CD4-positive, alpha-beta T cell treated with Interleukin-6 for 4 hours (primary cell): ENCODE results near the gene RPN1.
"Not testable (repeated sequence)": the region's sequence is repeated elsewhere in the genome, so short reads cannot be mapped to it uniquely, and the experiment has no call there.

ENCODE experiments used
- DNase-seq: peaks from one replicate; pipeline ENCODE4 v3.0.0-alpha.2; 2020; ENCODE audit warnings: mixed read lengths

RPN1 gene

DNA sequence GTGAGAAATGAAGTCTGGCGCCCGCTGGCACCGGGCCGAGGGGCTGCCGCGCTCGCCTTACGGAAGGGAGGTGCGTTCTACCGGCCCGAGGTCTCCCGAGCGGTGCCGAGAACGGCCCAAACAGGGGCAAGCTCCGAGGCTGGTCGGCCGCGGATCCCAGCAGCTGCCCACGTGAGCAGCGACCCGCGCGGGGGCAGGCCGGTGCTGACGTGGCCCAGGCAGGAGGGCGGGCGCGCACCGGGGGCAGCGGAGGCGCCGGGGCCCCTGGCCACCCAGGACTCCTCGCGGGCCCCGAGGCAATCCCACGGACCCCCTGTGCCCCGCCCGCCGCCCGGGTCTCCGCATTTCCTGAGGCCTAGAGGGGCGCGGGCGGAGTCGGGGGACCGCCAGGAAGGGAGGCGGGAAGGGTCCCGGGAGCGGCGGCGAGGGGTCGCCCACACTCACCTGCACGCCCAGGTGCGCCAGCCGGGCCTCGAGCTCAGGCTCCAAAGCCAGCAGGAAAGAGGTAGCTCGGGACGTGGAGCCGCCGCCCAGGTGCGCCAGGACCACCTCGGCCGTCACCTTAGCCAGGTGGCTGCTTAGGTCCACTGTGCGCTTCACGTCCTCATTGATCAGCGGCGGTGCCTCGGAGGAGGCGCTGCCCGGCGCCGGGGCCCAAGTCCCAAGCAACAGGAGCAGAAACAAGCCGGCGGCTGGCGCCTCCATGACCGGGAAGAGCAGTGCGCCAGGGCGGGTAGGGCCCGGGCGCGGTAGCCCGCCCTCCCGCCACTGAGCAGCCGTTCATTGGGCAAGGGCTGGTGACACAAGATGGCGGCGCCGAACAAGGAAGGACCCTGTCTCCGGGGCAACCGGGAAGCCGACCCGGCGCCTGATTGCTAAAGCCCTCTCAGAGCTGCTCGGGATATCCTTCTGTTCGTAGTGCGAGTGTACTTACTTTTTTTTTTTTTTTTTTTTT, at the start of gene RPN1:
Gene RPN1 (minus strand): TSS at position 723 of the 955 bp plus-strand sequence. CDS start 18 bp downstream, at position 705.
- peak; percentile 94 for DNase-seq

- peak; percentile 37 for DNase-seq
Observed at GRCh38 chr3:128698211-128699047, 47.8 kb upstream of the RPN1 start.

DNA sequence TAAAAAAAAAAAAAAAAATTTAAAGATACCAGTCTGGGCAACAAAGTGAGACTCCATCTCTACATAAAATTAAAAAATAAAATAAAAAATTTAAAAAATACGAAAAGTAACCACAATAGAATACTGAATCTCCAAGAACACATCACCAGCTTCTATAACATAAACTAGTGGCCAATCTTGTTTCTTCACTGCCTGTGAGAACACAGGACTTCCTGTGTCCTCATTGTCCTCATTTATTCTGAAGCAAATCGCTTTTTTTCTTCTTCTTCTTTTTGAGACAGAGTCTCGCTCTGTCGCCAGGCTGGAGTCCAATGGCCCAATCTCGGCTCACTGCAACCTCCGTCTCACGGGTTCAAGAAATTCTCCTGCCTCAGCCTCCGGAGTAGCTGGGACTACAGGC, 46.7 kb upstream of the RPN1 start:
- no peak for DNase-seq

DNA sequence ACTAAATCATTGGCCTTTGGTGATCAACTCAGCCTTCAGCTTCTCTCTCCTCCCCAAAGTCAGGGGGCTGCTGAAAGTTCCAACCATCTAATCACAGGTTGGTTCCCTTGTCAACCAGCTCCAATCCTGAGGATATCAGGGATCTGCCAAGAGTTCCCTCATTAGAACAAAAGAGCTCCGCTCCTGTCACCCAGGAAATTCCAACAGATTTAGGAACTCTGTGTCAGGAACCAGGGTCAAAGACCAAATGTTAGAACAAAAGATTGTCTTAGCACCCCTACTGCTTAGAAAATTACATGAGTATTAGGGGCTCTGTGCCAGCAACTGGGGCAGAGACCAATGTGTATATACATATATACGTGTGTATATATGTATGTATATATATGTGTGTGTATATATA, 43.1 kb upstream of the RPN1 start:
- no peak for DNase-seq

DNA sequence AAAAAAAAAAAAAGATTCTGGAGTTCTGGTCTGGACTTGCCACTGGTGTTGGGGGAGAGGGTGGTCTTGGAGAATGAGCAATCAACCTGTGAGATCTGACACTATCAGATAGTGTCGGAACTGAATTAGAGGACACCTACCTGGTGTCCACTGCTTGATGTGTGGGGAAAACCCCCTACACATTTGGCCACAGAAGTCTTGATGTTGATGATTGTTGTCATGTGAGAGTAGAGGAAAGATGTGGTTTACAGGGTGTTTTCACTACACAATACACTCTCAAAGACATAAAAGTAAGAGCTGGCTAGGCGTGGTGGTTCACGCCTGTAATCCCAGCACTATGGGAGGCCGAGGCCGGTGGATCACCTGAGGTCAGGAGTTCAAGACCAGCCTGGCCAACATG, 38.4 kb upstream of the RPN1 start:
- no peak for DNase-seq

GRCh38 chr3:128686465-128686864, 35.8 kb upstream of the RPN1 start:
- no peak for DNase-seq

- DNase-seq = peak; percentile 4
Observed at GRCh38 chr3:128684986-128685726, 34.5 kb upstream of the RPN1 start.

- no peak for DNase-seq
Observed at GRCh38 chr3:128683957-128684356, 33.3 kb upstream of the RPN1 start.

GRCh38 chr3:128681369-128681829, 30.8 kb upstream of the RPN1 start:
- DNase-seq = no peak

DNA sequence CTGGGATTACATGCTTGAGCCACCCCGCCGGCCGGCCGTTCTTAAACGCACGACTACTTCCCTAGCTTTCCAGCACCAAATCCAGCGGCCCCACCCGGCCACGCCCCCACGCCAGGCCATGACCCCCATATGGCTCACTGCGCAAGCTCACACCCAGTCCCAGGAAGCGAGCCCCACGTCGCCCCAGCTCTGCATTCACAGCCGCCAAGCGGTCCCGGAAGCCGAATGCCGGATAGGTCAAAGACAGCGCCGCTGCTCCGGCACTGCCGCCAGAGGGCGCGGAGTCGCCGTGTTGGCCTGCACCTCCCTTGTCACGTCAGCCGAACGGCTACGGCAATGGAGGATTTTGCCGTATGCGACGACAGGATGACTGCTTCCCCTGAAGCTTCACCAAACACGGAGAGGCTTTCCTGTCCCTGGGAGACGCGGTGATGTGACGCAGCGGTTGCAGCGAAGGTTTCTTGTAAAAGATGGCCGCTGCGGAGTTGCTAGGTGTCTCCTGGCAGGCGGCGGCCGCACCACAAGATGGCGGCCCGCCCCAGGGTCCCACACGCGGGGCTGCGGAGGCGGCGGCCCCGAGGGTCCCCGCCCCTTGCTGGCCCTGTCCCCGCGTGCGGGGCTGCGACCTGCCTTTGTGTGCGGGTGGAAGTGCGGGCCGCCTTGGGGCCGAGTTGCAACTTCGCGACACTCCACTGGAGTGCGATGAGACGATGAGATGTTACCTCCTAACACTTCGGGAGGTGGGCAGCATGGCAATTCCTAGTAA, 30.2 kb upstream of the RPN1 start:
- DNase-seq = peak; percentile 100

- no peak for DNase-seq
Observed at GRCh38 chr3:128679338-128679737, 28.7 kb upstream of the RPN1 start.

DNA sequence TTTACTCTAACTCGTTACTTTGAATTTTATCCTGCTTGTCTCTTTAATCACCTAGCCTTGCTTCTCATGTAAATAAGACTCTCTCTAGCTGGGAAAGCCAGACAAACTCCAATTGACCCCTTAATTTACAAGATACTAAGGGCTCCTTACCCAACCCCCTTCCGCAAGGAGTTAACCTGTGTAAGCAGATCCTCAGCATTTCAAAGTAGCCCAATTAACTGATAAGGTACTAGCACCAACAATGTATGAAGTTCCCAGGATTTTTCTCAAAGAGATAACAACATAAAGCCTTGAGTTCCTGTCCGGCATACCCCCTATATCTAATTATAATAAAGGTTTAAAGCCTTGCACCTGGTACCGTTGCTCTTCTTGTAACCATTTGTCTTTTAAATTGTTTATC, 25.2 kb upstream of the RPN1 start:
- not testable (repeated sequence) for DNase-seq

DNA sequence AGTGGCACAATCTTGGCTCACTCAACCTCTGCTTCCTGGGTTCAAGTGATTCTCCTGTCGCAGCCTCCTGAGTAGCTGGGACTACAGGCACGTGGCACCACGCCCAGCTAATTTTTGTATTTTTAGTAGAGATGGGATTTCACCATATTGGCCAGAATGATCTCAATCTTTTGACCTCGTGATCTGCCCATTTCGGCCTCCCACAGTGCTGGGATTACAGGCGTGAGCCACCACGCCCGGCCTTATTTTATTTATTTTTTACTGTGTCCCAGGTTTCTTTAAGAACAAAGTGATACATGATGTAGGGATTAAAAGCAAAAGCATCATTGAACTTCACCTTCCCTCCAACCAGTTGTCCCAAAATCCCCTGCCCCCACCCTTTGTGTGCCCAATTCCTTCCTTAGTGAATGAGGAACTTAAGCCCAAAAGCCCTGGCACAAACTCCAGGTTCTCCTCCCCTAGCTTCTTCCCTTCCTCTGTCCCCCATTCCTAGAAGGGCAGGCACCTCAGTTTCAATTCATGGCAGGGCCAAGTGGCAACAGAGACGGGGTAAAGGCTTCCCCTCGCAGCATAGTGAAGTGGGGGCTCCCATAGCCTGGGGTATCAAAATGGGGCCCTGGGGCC, 23.7 kb upstream of the RPN1 start:
- DNase-seq = no peak

DNA sequence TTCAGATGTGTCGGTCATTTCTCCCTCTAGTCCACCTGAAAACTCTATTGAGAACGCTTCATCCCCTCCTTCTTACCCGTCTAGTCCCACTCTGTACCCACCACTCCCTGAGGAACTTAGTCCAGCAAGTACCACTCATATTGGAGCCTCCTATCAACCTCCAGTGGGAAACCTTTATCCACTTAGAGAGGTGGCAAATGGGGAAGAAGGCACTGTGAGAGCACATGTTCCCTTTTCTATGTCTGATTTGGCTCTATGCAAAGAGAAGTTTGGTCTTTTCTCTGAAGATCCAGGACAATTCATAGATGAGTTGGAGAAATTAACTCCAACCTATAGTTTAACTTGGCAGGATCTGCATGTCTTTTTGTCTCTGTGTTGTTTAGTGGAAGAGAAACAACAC, 17.0 kb upstream of the RPN1 start:
- DNase-seq = no peak

DNA sequence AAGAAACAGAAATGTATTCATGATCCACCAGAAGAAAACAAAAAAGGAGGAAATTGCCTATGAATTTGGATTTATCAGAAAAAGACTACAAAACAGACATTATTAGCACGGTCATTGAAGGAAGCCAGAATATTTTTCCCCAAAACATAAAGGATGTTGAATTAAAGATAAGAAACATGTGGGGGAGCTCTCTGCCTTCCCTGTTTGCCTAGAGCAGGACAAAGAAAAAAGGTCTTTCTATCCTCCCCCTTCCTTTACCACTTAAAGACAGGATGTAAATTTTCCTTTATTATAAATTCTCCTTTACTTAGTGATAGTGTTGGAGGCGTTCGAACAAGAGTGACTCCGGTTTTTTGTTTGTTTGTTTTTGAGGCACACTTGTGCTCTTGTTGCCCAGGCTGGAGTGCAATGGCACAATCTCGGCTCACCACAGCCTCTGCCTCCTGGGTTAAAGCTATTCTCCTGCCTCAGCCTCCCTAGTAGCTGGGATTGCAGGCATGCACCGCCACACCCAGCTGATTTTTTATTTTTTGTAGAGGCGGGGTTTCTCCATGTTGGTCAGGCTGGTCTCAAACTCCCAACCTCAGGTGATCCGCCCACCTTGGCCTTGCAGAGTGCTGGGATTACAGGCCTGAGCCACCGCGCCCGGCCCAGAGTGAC, 14.9 kb upstream of the RPN1 start:
- no peak for DNase-seq

- no peak for DNase-seq
Observed at GRCh38 chr3:128663151-128663550, 12.5 kb upstream of the RPN1 start.

- no peak for DNase-seq
Observed at GRCh38 chr3:128655531-128655930, 4.9 kb upstream of the RPN1 start.

GRCh38 chr3:128653993-128654805, 3.6 kb upstream of the RPN1 start:
- DNase-seq = peak; percentile 45

GRCh38 chr3:128653383-128653992, 2.9 kb upstream of the RPN1 start:
- peak; percentile 56 for DNase-seq
